K562 (cell line): ENCODE data around the gene MKNK2. TPM values are rescaled to one million over a fixed set of nuclear protein-coding genes. Genes with fewer than 3 reads are reported as not detected.

Source experiments
- ARID3A ChIP-seq: IDR thresholded peaks from 2 replicates; pipeline ENCODE4 v1.6.1; 2012; ENCODE audit warnings: low read depth, low read length, improper control_type of control experiment, borderline replicate concordance
- CCNT2 ChIP-seq: IDR thresholded peaks from 2 replicates; pipeline ENCODE4 v1.6.1; 2011; ENCODE audit warnings: borderline replicate concordance, low read depth, mild to moderate bottlenecking, moderate library complexity, mixed read lengths, low read length; ENCODE audit not compliant: insufficient read length; ENCODE audit errors: extremely low read depth
- DMBX1 ChIP-seq: fragments of 250-450 bp; sonication (Bioruptor Pico); IDR thresholded peaks from 2 replicates; pipeline ENCODE4 v1.8.0; 2022; ENCODE audit warnings: inconsistent platforms, mild to moderate bottlenecking, moderate library complexity, borderline replicate concordance
- ETS1 ChIP-seq: conservative IDR thresholded peaks from 2 replicates; pipeline ENCODE4 v1.6.1; 2011; ENCODE audit warnings: low read depth, mild to moderate bottlenecking, low read length; ENCODE audit not compliant: control insufficient read depth
- FOXO4 ChIP-seq: fragments of 450-650 bp; formaldehyde crosslinking; IDR thresholded peaks from 2 replicates; pipeline ENCODE4 v1.4.0; 2020; ENCODE audit warnings: mild to moderate bottlenecking, moderate library complexity
- JUND ChIP-seq, 2 experiments: IDR thresholded peaks; 2 replicates in 1 of 2; 3 replicates in 1 of 2; pipeline ENCODE4 v1.6.1; 2011; ENCODE audit warnings: borderline replicate concordance in 2 of 2, low read depth in 2 of 2, low read length in 2 of 2, improper control_type of control experiment in 1 of 2, missing biosample characterization in 1 of 2, missing genetic modification characterization in 1 of 2, missing genetic modification reagents in 1 of 2
- MEIS2 ChIP-seq: fragments of 450-650 bp; IDR thresholded peaks from 2 replicates; pipeline ENCODE4 v1.6.1; 2014; ENCODE audit warnings: mild to moderate bottlenecking; ENCODE audit not compliant: partially characterized antibody
- MNT ChIP-seq, 2 experiments: fragments of 450-650 bp; conservative IDR thresholded peaks; 2 replicates each; pipeline ENCODE4 v1.6.1; 2017; ENCODE audit warnings: mild to moderate bottlenecking in 2 of 2, moderate library complexity in 2 of 2
- NCOA6 ChIP-seq: fragments of 450-650 bp; IDR thresholded peaks from 2 replicates; pipeline ENCODE4 v1.6.1; 2017; ENCODE audit warnings: mild to moderate bottlenecking
- NFATC3 ChIP-seq: fragments of 450-650 bp; IDR thresholded peaks from 2 replicates; pipeline ENCODE4 v1.6.1; 2017; ENCODE audit warnings: mild to moderate bottlenecking
- POLR2H ChIP-seq: IDR thresholded peaks from 2 replicates; pipeline ENCODE4 v1.6.1; 2016; ENCODE audit warnings: missing genetic modification characterization, low read depth, mild to moderate bottlenecking, control low read depth, missing compliant biosample characterization, moderate library complexity
- SMAD1 ChIP-seq: fragments of 150-350 bp; IDR thresholded peaks from 2 replicates; pipeline ENCODE4 v1.6.1; 2014; ENCODE audit warnings: low read length, low read depth; ENCODE audit not compliant: partially characterized antibody
- TFAM ChIP-seq: fragments of 250-450 bp; sonication (Bioruptor Pico); conservative IDR thresholded peaks from 2 replicates; pipeline ENCODE4 v1.5.0; 2021; ENCODE audit warnings: mild to moderate bottlenecking, moderate library complexity
- ZNF217 ChIP-seq: sonication (generic); formaldehyde crosslinking; IDR thresholded peaks from 2 replicates; pipeline ENCODE4 v1.8.0; 2022; ENCODE audit warnings: mild to moderate bottlenecking, missing genetic modification reagents
- ZNF232 ChIP-seq: sonication (generic); formaldehyde crosslinking; IDR thresholded peaks from 2 replicates; pipeline ENCODE4 v1.8.0; 2022; ENCODE audit warnings: mild to moderate bottlenecking, missing genetic modification reagents
- ZNF316 ChIP-seq: fragments of 450-650 bp; IDR thresholded peaks from 2 replicates; pipeline ENCODE4 v1.6.1; 2016
- ZNF347 ChIP-seq: fragments of 450-650 bp; formaldehyde crosslinking; IDR thresholded peaks from 2 replicates; pipeline ENCODE4 v1.4.0; 2020; ENCODE audit warnings: low read depth, mild to moderate bottlenecking, moderate library complexity
- ZNF449 ChIP-seq: fragments of 250-450 bp; sonication (Bioruptor Pico); IDR thresholded peaks from 2 replicates; pipeline ENCODE4 v1.8.0; 2022; ENCODE audit warnings: moderate library complexity, mild to moderate bottlenecking, inconsistent platforms
- ZNF695 ChIP-seq: fragments of 450-650 bp; formaldehyde crosslinking; IDR thresholded peaks from 2 replicates; pipeline ENCODE4 v1.4.0; 2020; ENCODE audit warnings: mild to moderate bottlenecking, moderate library complexity
- polyA plus RNA-seq, 8 experiments: library from polyadenylated mRNA; depleted of rRNA in 4 of 8; stranded (reverse) in 5 of 8; unstranded in 3 of 8; fragments of >200 nt; fragmentation: Nextera tagmentation in 2 of 8; fragmentation: Illumina TruSeq in 1 of 8; extraction: Ambion mirVana in 2 of 8; extraction: Trizol in 1 of 8; gene quantifications; 2 replicates each; pipeline versions ENCODE4 v1.2.1 to v1.2.3, GENCODE V29; 2011 to 2014; ENCODE audit warnings: inconsistent platforms in 1 of 8, missing spikeins in 1 of 8
- total RNA-seq, 7 experiments: library from RNA; depleted of rRNA in 6 of 7; stranded (reverse); fragments of >200 nt in 6 of 7; fragmentation: Illumina TruSeq in 2 of 7; extraction: Trizol in 2 of 7; gene quantifications; 2 replicates each; pipeline versions ENCODE4 v1.2.1 to v1.2.3, GENCODE V29; 2011 to 2021; ENCODE audit warnings: low replicate concordance in 1 of 7

MKNK2 gene
- total and polyA plus RNA-seq, 9 of the 15 experiments (the other 6 are each of a cell fraction or from before 2014, with no cell fraction given) = 5.1 to 191 (median 51.9) TPM

- TF ChIP-seq ARID3A = no peak
- no peak for TF ChIP-seq TFAM (CRISPR knock-in tag)
- TF ChIP-seq SMAD1 = peak; percentile 75
- TF ChIP-seq CCNT2 = no peak
- no peak for TF ChIP-seq ZNF347 (CRISPR knock-in tag)
- peak; percentile 48 for TF ChIP-seq POLR2H (tag)
- TF ChIP-seq DMBX1 (CRISPR knock-in tag) = no peak
- TF ChIP-seq ZNF449 (CRISPR knock-in tag) = no peak
- no peak for TF ChIP-seq ZNF316
- TF ChIP-seq ZNF695 (CRISPR knock-in tag) = no peak
- no peak for TF ChIP-seq FOXO4 (CRISPR knock-in tag)
- TF ChIP-seq NFATC3 = no peak
- no peak for TF ChIP-seq ZNF232 (CRISPR knock-in tag)
- no peak for TF ChIP-seq NCOA6
- TF ChIP-seq ZNF217 (CRISPR knock-in tag) = no peak
- peak; percentile 17 for TF ChIP-seq MEIS2
- peak; percentile 77; the same call in 1 of the 2 replicates for TF ChIP-seq ETS1
- peak; percentile 71 for TF ChIP-seq JUND (IDR thresholded peaks at IDR 0.05; ENCODE audit: borderline replicate concordance, low read depth, low read length)
- TF ChIP-seq JUND (tag; IDR thresholded peaks at IDR 0.05; ENCODE audit: borderline replicate concordance, low read depth, low read length) = peak; percentile 27; the same call in 1 of the 3 replicates
- TF ChIP-seq MNT (conservative IDR thresholded peaks at IDR 0.05) = no peak
Observed at GRCh38 chr19:2055931-2056836, 5.1 kb upstream of the MKNK2 start (continued).
